Measurements from ENCODE around the gene IQSEC3.
"Not testable (repeated sequence)": the region's sequence is repeated elsewhere in the genome, so short reads cannot be mapped to it uniquely, and the experiment has no call there.

IQSEC3 gene

DNA sequence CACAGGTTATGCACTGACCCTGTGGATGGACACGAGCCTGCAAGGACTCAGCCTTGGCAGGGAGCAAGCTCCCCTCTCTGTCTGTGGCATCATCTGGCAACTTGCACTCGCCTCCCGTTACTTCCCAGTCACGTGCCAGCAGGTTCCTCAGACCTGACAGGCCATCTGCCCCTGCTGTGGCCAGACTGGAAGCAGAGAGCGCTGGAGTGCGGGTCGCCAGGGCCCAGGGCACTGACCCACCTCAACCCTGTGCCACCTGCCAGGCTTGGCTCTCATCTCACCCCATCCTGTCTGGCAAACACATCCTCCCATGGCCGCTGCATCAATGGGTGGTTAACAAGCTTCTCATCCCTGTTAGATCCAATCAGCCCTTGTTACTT is 119.0 kb downstream of the IQSEC3 start:
- no peak overlapping the region for H3K18ac ChIP-seq (ENCODE audit: low read length)
- no peak overlapping the region for H2AFZ ChIP-seq (ENCODE audit: low read length)
- peaks cover 0 to 3% of the 10 kb centered on the region in 2 donors for H3K9me3 ChIP-seq (replicated peaks in 1 of 2; ENCODE audit: control insufficient read depth in 2 of 2, insufficient read depth in 1 of 2, low read depth in 1 of 2, low read length in 2 of 2)
- H4K8ac ChIP-seq (ENCODE audit: low read depth, low read length): no peak overlapping the region
- no peaks in the 10 kb centered on the region for H3K36me3 ChIP-seq (replicated peaks in 1 of 2; ENCODE audit: control insufficient read depth in 2 of 2, insufficient read depth in 2 of 2, low read length in 2 of 2)
- H4K91ac ChIP-seq (ENCODE audit: low read depth, low read length, poor library complexity): no peak overlapping the region
- H3K14ac ChIP-seq (ENCODE audit: low read length): no peak overlapping the region
- H3K4me3 ChIP-seq (ENCODE audit: low read length in 2 of 2): no peak overlapping the region
- no peak overlapping the region for H3K27ac ChIP-seq (replicated peaks; ENCODE audit: low read length)
- H2BK5ac ChIP-seq (ENCODE audit: low read length): peak overlapping the region; percentile 43
- H2AK5ac ChIP-seq (ENCODE audit: low read depth, low read length): peak overlapping the region; percentile 0
- H3K79me1 ChIP-seq (ENCODE audit: low read depth, low read length): peaks cover 1% of the 10 kb centered on the region
- no peak overlapping the region for H3K4ac ChIP-seq (ENCODE audit: low read length)
- H2BK15ac ChIP-seq (ENCODE audit: low read length): no peak overlapping the region
- no peak overlapping the region for H2BK120ac ChIP-seq (ENCODE audit: low read depth, low read length)
- no peak overlapping the region for H2BK12ac ChIP-seq (ENCODE audit: low read length)
- peaks cover 2 to 6% of the 10 kb centered on the region in 2 donors for H3K4me1 ChIP-seq (ENCODE audit: control insufficient read depth in 2 of 2, insufficient read depth in 1 of 2, low read depth in 1 of 2, low read length in 2 of 2)
- peaks cover 0 to 29% (median 7%) of the 10 kb centered on the region in 3 experiments for H3K27me3 ChIP-seq (ENCODE audit: control insufficient read depth in 3 of 3, insufficient read depth in 3 of 3, low read depth in 1 of 3, low read length in 3 of 3)
- WGBS, 2 donors (ENCODE audit: extremely low coverage in 2 of 2, insufficient read length in 2 of 2, insufficient replicate concordance in 1 of 2): no CpG with 5 or more reads among the region's 8 CpGs
- H3K4me2 ChIP-seq (ENCODE audit: insufficient read depth, low read length, poor library complexity, severe bottlenecking): no peak overlapping the region
- H3K23ac ChIP-seq (ENCODE audit: low read depth, low read length, poor library complexity): no peak overlapping the region
- DNase-seq (ENCODE audit: low spot score): no peak
- peak overlapping the region; percentile 53 for H3K9ac ChIP-seq (ENCODE audit: low read depth, low read length, poor library complexity)

DNA sequence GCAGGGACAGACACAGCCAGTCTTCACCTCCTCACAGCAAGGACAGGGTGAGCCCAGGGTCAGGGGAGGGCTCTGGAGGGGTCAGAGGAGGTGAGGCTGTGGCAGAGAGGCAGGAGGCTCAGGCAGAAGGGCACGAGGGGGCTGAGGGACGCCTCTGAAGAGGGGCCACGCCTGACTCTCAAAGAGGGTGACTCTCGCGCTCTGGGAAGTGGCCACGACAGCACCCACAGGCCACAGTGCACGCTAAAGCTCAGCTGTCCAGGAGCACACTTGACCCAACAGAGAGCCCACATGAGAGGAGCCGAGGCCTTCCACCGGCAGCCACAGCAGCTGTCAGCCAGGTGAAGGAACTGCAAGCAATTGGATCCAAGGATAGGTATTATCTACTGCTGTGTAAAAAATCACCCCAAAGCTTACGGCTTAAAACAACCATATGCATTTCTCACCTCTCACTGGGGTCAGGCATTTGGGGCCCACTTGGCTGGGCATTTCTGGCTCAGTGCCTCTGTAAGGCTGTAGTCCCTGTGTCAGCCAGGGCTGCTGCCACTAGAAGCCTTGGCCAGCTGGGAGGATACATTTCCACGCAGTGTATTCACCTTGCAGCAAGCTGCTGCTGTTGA is 119.5 kb downstream of the IQSEC3 start:
- Histone ChIP-seq H3K36me3 (replicated peaks in 1 of 2; ENCODE audit: control insufficient read depth in 2 of 2, insufficient read depth in 2 of 2, low read length in 2 of 2) (no peaks in the 10 kb centered on the region), H3K4me3 (ENCODE audit: low read length in 2 of 2) (no peak overlapping the region), H3K79me1 (ENCODE audit: low read depth, low read length) (no peaks in the 10 kb centered on the region), H3K27ac (replicated peaks; ENCODE audit: low read length) (no peak overlapping the region), H4K91ac (ENCODE audit: low read depth, low read length, poor library complexity) (no peak overlapping the region), H4K8ac (ENCODE audit: low read depth, low read length) (no peak overlapping the region), H3K27me3 (ENCODE audit: control insufficient read depth in 3 of 3, insufficient read depth in 3 of 3, low read depth in 1 of 3, low read length in 3 of 3) (peaks cover 0 to 34% (median 7%) of the 10 kb centered on the region in 3 experiments), H3K14ac (ENCODE audit: low read length) (no peak overlapping the region), H3K23ac (ENCODE audit: low read depth, low read length, poor library complexity) (no peak overlapping the region), H2BK15ac (ENCODE audit: low read length) (no peak overlapping the region), H3K4me2 (ENCODE audit: insufficient read depth, low read length, poor library complexity, severe bottlenecking) (no peak overlapping the region), H3K9ac (ENCODE audit: low read depth, low read length, poor library complexity) (no peak overlapping the region), H2AK5ac (ENCODE audit: low read depth, low read length) (peak overlapping the region; percentile 53), H3K18ac (ENCODE audit: low read length) (no peak overlapping the region), H3K4ac (ENCODE audit: low read length) (no peak overlapping the region), H3K4me1 (ENCODE audit: control insufficient read depth in 2 of 2, insufficient read depth in 1 of 2, low read depth in 1 of 2, low read length in 2 of 2) (peaks cover 2 to 6% of the 10 kb centered on the region in 2 donors), H2BK12ac (ENCODE audit: low read length) (no peak overlapping the region), H2BK5ac (ENCODE audit: low read length) (no peak overlapping the region), H2BK120ac (ENCODE audit: low read depth, low read length) (no peak overlapping the region), H3K9me3 (replicated peaks in 1 of 2; ENCODE audit: control insufficient read depth in 2 of 2, insufficient read depth in 1 of 2, low read depth in 1 of 2, low read length in 2 of 2) (peaks cover 0 to 3% of the 10 kb centered on the region in 2 donors), H2AFZ (ENCODE audit: low read length) (no peak overlapping the region)
- WGBS, 2 donors (ENCODE audit: extremely low coverage in 2 of 2, insufficient read length in 2 of 2, insufficient replicate concordance in 1 of 2): no CpG with 5 or more reads among the region's 11 CpGs
- DNase-seq (ENCODE audit: low spot score): no peak

DNA sequence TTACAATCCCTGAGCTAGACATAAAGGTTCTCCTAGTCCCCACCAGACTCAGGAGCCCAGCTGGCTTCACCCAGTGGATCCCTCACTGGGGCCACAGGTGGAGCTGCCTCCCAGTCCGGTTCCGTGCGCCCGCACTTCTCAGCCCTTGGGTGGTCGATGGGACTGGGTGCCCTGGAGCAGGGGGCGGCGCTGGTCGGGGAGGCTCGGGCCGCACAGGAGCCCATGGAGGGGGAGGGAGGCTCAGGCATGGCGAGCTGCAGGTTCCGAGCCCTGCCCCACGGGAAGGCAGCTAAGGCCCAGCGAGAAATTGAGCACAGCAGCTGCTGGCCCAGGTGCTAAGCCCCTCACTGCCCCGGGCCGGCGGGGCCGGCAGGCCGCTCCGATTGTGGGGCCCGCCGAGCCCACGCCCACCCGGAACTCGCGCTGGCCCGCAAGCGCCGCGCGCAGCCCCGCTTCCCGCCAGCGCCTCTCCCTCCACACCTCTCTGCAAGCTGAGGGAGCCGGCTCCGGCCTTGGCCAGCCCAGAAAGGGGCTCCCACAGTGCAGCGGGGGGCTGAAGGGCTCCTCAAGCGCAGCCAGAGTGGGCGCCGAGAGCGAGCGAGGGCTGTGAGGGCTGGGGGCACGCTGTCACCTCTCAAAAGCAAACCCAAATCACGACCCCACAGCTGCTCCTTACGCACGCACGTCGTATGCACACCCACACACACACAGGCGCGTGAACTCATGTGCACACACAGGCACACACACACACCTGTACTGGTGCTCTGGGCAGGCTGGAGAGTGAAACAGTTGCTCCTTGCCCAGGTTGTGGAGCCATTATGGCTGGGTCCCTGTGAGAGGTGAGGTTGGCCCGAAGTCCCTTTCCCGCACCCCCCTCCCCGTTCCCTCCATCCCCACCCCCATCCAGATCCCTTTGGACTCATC is 121.7 kb downstream of the IQSEC3 start:
- H2BK12ac ChIP-seq (ENCODE audit: low read length): peak overlapping the region; percentile 53
- H4K91ac ChIP-seq (ENCODE audit: low read depth, low read length, poor library complexity); H3K79me1 ChIP-seq (ENCODE audit: low read depth, low read length); H3K4ac ChIP-seq (ENCODE audit: low read length); H3K27ac ChIP-seq (replicated peaks; ENCODE audit: low read length); H2BK15ac ChIP-seq (ENCODE audit: low read length); H3K9ac ChIP-seq (ENCODE audit: low read depth, low read length, poor library complexity); H3K36me3 ChIP-seq (replicated peaks in 1 of 2; ENCODE audit: control insufficient read depth in 2 of 2, insufficient read depth in 2 of 2, low read length in 2 of 2); DNase-seq (ENCODE audit: low spot score); H2BK5ac ChIP-seq (ENCODE audit: low read length); H3K9me3 ChIP-seq (replicated peaks in 1 of 2; ENCODE audit: control insufficient read depth in 2 of 2, insufficient read depth in 1 of 2, low read depth in 1 of 2, low read length in 2 of 2); H3K4me1 ChIP-seq (ENCODE audit: control insufficient read depth in 2 of 2, insufficient read depth in 1 of 2, low read depth in 1 of 2, low read length in 2 of 2); H2BK120ac ChIP-seq (ENCODE audit: low read depth, low read length): not testable (repeated sequence)
- peak overlapping the region; percentile 87 for H3K23ac ChIP-seq (ENCODE audit: low read depth, low read length, poor library complexity)
- peak overlapping the region; percentile 49 to 77 for H3K4me3 ChIP-seq (ENCODE audit: low read length in 2 of 2)
- peaks cover 0 to 35% (median 7%) of the 10 kb centered on the region in 3 experiments for H3K27me3 ChIP-seq (ENCODE audit: control insufficient read depth in 3 of 3, insufficient read depth in 3 of 3, low read depth in 1 of 3, low read length in 3 of 3)
- peak overlapping the region; percentile 33 for H3K18ac ChIP-seq (ENCODE audit: low read length)
- WGBS, 2 donors (ENCODE audit: extremely low coverage in 2 of 2, insufficient read length in 2 of 2, insufficient replicate concordance in 1 of 2): no CpG with 5 or more reads among the region's 53 CpGs
- peak overlapping the region; percentile 95 for H3K14ac ChIP-seq (ENCODE audit: low read length)
- H2AFZ ChIP-seq (ENCODE audit: low read length): peak overlapping the region; percentile 92
- H3K4me2 ChIP-seq (ENCODE audit: insufficient read depth, low read length, poor library complexity, severe bottlenecking): peak overlapping the region; percentile 54
- H4K8ac ChIP-seq (ENCODE audit: low read depth, low read length): peak overlapping the region; percentile 99
- peak overlapping the region; percentile 1 for H2AK5ac ChIP-seq (ENCODE audit: low read depth, low read length)

Measured in neuronal stem cell (in vitro differentiated cells).